ENCODE data around the gene SEC11A.

DNA sequence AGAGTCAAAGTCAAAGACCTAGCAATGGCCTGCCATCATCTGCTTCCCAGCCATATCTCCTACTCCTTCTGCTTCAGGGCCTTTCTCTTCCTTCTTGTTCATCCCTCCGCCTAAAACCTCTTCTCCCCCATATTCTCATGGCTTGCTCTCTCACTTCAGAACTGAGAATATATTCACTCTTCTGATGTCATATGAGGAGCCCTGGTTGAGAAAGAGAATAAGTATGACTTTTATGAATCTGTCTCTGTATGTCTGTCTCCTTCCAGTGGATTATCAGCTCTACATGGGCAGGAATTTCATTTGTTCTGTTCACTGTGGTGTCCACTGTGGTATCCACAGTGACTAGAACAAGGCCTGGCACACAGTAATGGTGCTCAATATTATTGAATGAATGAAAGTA is 44.3 kb upstream of the SEC11A start:
- TF ChIP-seq, protein P1, sequence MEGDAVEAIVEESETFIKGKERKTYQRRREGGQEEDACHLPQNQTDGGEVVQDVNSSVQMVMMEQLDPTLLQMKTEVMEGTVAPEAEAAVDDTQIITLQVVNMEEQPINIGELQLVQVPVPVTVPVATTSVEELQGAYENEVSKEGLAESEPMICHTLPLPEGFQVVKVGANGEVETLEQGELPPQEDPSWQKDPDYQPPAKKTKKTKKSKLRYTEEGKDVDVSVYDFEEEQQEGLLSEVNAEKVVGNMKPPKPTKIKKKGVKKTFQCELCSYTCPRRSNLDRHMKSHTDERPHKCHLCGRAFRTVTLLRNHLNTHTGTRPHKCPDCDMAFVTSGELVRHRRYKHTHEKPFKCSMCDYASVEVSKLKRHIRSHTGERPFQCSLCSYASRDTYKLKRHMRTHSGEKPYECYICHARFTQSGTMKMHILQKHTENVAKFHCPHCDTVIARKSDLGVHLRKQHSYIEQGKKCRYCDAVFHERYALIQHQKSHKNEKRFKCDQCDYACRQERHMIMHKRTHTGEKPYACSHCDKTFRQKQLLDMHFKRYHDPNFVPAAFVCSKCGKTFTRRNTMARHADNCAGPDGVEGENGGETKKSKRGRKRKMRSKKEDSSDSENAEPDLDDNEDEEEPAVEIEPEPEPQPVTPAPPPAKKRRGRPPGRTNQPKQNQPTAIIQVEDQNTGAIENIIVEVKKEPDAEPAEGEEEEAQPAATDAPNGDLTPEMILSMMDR (IDR thresholded peaks at IDR 0.05): no peak
- TF ChIP-seq POLR2A (IDR thresholded peaks at IDR 0.05): no peak

Data from lower leg skin (tissue), 3 donors.